Measurements from ENCODE around the gene SLC10A2. TPM values are rescaled to one million over a fixed set of nuclear protein-coding genes. Genes with fewer than 3 reads are reported as not detected.

The SLC10A2 gene
- total RNA-seq: 0.12 TPM

GRCh38 chr13:103066079-103066780, at the start of gene SLC10A2:
Gene SLC10A2, minus strand, starts transcription at chr13:103066417. Its CDS starts 168 bp downstream, at chr13:103066249.

Other genes starting within 250 kb of the SLC10A2 start
- 68.4 TPM for gene ERCC5, start 220.4 kb downstream of the SLC10A2 start, total RNA-seq

Measured in metanephros (tissue), 1 donor.